LNCAP (cell line): ENCODE results near the gene HTATIP2.

Experiments used
- CTCF ChIP-seq: fragments of 450-650 bp; IDR thresholded peaks from 2 replicates; pipeline ENCODE4 v1.5.1; 2017; ENCODE audit warnings: mild to moderate bottlenecking

The HTATIP2 gene

DNA sequence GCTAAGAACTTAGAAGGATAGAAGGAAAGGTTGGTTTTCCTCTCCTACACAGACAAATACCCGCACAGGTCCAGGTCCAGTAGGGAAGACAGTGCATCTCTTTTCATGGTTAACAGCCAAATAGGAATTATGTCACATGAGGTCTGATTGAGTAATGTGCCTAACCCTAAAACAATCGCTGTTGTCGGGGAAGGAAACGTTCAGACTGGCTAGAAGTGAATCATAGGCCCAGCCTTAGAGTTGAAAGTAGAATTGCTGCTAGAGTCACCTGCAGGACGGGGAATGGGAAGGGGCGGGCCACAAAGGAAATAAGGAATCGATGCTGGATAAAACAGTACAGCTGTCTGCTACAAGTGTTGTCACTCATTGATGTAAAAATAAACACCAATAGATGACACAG lies 12.4 kb upstream of the HTATIP2 start:
- no peak for TF ChIP-seq CTCF

- no peak for TF ChIP-seq CTCF
Observed at GRCh38 chr11:20351751-20352262, 11.7 kb upstream of the HTATIP2 start.

- TF ChIP-seq CTCF: peak; percentile 91
Observed at GRCh38 chr11:20353829-20354434, 9.6 kb upstream of the HTATIP2 start.

- TF ChIP-seq CTCF: peak; percentile 76
Observed at GRCh38 chr11:20355221-20356219, 8.0 kb upstream of the HTATIP2 start.

DNA sequence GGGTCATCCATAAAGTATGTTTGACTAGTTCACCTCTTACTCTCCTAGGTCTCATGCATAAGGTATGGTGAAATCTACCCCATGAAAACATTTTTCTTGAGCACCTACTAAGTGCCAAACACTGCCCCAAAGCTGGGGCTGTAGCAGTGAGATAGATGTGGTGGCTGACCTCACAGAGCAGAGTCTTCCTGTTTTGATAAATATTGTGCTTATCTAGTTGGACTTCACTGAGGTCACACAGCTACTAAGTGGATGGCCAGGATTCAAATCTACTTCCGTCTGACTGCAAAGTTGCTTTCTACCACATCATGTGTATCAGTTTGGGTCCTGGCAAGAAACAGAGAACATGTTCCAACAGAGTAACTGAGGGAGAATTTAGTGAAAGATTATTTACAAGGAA lies 6.4 kb upstream of the HTATIP2 start:
- no peak for TF ChIP-seq CTCF

GRCh38 chr11:20360650-20361049 lies 2.9 kb upstream of the HTATIP2 start:
- no peak for TF ChIP-seq CTCF

GRCh38 chr11:20362481-20362880 lies 1.0 kb upstream of the HTATIP2 start:
- TF ChIP-seq CTCF: no peak
